Stimulated activated CD4-positive, alpha-beta T cell treated with anti-CD3 and anti-CD28 coated beads, Interleukin-1b, Interleukin-23, amount 100 ng/mL, for 48 hours (primary cell): ENCODE results near the gene PIGS.
"Not testable (repeated sequence)": the region's sequence is repeated elsewhere in the genome, so short reads cannot be mapped to it uniquely, and the experiment has no call there.

Experiments used
- DNase-seq: peaks from one replicate; pipeline ENCODE4 v3.0.0-alpha.2; 2020

The PIGS gene

DNA sequence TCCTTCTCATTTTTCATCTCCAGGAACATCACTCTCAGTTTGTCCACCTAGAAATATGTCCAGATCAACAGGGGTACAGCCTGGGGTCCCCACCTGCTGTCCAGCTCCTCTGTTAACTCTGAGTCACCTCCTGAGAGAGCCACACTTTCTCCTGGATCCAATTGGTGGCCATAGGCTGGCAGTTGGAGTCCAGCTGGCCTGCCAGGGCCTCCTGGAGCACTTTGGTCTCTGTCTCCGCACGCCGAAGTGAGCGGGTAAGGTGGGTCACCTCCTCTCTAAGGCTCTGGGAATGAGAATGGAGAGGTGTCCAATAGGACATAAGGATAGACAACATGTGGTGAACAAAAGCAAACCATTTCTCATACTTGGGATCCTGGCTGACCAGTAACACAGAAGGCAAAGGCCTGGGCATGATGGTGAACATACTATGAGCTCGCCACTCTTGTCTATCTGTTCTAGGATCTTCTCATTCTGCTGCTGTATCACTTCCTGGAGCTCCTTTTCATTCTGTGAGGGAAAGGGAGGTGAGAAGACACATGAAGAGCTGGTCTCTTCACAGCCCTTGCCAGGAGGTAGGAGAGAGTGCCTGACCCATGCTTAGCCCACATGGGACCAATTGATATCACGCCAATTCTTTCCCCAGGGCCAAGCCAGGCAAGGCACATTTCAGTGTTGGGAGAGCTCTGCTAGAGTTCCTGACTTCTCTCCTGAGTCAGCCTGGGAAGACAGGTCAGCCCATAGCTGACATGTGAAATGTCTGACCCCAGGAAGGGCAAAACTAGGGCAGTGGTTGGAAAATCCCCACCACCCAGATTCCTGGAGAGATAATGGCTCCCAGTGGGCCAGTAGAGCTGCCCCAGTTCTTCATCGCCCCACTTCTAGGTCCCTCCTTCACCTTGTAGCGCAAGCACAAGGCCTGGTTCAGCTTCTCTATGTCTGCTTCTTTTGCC, 7.2 kb upstream of the PIGS start:
- DNase-seq, result no peak

DNA sequence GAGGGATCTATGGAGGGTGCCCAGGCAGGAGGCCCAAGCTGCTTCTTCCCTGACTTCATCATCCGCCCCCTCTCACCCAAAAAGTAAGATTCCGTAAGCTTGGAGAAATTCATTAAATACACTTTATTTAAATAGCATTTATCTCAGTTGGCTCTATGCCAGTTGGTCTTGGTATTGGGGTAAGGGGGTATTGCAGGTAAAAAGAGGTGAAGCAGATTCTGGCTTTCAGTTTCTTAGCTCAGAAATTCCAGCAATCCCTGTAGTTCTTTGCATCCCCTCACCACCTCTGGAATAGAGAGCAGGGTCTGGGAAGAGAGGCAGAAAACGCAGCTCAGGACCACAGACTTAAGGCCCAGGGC, 6.1 kb upstream of the PIGS start:
- DNase-seq, result no peak

DNA sequence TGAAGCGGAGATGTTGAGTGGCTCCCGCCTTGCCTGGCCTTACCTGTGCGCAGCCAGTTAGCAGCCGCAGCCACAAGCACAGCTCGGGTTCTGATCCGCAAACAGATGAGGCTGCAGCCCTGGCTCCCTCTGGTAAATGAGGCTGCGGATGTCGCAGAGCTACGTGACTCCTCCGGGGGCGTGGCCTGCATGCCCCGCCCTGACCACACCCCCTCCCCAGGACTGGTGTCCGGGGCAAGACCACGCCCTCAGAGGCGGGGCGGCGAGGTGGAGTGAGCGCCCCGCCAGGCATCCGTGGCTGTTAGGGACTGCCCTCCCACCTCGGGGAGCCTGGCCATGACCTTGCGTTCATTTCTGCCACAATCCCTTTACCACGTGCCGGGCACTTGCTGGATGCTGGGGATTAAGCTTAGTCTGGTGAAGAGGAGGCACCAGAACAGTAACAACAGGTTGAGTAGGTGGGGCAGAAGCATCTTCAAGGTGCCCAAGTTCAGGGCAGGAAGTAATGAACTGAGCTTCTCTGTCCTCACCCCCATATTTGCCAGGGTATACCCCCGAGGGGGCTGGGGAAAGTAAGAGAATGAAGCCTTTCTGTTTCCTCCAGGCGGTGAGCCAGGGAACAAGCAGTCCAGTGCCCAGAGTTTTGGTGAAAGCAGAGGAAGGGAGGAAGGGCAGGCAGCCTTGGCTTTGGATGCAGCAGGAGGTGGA, 5.6 kb upstream of the PIGS start, which contains the start of gene ALDOC:
TSS of gene ALDOC (minus strand) at position 138 of the 708 bp plus-strand sequence. CDS start 1,363 bp downstream, outside the sequence.
- DNase-seq, result peak; percentile 97

DNA sequence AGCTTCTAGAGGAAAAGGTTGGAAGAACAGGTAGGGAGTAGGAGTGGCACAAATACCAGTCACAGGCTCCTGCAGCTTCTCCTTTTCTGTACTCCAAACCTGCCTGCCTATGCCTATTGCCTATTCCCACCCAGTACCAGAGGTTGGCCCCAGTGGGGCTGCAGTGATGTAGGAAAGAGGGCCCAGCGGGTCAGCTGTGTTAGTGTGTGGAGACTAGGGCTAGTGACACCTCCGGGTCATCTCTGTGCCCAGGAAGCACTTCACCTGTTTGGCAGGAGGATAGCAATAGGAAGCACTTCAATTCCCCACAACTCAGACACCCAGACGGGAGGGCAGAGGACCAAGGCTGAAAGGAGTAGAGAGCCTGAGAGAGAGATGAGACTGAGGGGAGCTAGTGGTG, 4.7 kb upstream of the PIGS start:
- DNase-seq, result not testable (repeated sequence)

DNA sequence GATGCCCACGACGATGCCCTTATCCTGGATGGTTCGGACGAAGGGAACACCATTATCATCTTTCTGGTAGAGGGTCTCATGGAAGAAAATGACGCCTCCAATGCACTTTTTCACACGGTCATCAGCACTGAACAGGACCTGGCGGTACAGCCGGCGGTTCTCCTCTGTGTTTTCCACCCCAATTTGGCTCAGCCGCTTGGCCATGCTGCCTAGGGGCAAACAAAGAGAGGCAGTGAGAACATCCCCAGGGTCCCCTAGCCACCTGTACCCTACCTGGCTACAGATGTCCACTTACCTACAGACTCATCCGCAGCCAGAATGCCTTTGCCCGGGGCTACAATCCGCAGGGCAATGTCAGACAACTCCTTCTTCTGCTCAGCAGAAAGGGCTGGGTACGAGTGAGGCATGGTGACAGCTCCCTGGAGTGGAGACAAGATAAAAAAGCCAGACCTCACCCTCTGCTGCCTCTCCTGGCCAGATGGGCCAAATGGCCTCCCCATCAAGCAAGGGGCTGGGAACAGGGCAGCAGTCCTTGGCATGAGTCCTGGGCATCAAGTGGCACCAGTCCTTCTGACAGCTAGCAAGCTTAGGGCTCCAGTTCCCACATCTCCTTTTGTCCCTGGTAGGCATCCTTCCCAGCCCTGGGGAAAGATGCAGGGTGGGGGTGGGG, 3.9 kb upstream of the PIGS start:
- no peak for DNase-seq

DNA sequence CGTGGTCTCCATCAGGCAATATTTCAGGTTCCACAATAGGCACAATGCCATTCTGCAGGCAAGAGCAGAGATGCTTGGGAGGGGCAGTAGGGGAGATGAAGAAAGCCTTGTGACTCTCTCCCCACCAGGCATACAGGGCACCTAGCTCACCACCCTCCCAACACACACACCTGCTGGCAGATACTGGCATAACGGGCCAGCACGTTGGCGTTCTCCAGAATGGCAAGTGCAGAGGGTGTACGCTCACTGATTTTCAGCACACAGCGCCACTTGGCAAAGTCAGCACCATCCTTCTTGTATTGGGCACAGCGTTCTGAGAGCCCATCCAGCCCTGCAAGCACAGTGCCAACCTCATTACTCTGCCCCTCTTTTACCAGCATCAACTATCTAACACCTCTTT, 3.2 kb upstream of the PIGS start:
- peak; percentile 17 for DNase-seq

DNA sequence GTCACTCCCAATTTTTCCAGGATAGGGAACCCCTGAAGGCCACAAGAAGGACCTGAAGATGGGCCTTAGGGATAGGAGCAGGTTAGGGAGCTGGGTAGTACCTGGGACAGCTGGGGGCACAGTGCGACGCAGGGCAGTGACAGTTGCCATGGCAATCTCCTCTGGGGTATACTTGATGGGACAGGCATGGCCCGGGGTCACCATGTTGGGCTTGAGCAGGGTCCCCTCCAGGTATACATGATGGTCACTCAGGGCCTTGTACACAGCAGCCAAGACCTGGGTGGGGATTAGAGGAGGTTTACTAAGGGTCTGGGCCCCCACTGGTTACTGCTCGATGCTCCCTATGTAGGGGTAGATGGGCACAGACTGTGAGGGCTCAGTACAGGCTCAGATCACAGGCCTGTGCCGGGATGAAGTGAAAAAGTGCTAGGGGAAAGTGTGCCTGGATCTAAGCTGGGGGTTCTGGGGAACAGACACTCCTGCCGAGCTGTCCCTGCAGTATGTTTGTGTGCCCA, 2.7 kb upstream of the PIGS start:
- no peak for DNase-seq

DNA sequence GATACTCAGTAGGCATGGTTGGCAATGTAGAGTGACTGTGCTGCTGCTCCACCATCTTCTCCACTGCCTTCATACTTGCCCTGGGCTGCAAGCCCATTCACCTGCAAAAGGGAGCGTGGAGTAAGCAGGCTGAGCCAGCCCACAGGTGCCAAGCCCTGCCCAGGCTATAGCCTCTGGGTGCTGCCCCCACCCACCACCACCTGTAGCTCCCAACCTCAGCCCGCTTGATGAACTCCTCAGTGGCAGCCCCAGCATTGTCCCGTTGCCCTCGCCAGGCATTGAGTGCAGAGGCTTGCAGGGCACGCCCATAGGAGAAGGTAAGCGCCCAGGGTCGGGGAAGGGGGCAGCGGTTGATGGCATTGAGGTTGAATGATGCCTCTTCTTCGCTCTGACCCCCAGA, 2.2 kb upstream of the PIGS start:
- DNase-seq, result no peak

DNA sequence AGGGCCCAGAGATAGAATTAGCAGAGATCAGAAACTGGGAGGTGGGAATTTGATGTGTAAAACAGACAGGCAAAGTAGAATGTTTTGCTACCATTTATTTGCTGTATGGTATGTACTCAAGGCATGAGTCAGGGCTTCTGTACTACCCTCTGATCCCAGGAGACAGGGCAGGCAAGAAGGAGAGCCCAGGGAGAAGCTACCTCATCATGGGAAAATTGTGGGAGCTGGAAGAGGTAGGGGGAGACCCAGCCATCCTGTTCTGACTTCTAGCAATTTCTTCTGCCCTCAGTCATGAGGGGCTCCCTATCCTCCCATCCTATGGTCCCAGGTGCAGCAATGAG, 1.7 kb upstream of the PIGS start:
- no peak for DNase-seq

DNA sequence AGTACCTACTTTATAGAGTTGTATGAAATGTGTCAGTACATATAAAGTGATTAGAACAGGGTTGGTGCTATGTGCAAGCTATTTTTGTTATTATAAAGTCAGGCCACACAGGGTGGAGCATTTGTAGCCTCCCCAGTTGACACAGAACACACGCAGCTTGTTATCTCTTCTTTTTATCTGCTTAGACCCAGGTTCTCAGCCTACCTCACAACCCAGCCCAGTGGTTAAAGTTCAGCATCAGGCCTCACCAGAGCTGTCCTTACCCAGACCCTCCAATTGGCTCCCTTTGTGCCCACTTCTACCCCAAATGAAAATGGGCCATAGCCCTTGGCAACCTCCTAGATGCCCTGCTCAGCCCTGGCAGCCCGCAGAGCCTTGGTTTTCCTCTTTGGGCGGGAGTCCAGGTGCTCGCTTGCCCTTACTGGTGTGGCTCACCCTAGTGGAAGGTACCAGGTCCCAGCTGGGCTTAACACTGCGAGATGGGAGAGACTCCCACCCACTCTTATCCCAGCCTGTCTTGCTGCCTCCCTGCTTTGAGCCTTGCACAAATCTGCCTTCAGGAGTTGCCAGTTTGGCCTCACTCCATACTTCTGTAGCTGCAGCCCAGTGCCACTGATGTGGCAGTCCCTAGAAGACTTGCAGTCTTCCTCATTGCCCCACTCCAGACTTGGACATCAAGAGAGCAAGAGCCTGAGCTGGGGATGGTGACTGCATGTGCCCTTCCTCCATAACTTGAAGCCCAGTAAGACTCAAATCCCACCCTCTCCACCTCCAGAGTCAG, 1.1 kb upstream of the PIGS start:
- no peak for DNase-seq

DNA sequence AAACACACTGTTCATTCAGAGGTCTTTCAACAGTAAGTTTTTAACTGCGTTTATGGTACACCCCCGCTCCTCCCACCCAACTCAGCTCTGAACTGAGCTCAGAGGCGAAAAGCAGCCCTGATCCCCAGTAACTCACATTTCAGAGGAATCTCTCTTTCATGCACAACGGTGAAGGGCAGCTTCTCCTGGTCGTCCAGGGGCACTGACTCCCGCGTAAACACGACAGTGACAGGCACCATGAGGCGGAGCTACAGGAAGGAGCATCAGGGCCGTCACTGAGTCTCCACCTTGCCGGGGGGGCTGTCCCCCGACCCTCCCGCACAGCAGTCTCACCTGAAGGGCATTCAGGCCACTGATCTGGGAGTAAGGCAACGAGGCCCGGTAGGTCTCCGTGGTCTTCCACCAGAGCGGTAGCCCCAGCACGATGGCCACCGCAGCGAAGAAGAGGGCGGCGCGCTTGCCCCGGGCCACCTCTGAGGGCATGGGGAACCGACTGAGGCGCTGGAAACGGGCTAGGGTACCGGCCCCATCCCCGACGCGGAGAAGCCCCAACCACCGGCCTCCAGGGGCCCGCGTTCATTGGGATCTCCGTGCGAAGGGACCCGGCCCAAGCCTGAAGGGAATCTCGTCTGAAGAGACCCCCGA, 486 bp downstream of the PIGS start:
- peak; percentile 46 for DNase-seq

DNA sequence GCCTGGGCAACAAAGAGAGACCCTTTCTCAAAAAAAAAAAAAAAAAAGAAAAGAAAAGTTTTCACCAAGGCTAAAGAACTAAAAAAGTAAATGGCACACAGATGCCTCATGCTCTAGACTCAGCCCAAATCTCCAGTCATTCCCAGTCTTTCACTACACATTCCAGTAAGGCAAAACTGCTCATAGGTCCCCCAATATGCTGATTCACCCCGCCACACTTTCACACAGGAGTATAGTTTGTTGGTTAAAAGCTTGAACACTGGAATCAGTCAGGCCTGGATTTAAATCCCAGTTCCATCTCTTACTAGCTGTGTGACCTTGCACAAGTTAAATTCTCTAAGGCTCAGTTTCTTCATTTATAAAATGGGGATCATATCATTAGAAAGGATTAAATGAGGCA, 1.9 kb downstream of the PIGS start:
- no peak for DNase-seq

DNA sequence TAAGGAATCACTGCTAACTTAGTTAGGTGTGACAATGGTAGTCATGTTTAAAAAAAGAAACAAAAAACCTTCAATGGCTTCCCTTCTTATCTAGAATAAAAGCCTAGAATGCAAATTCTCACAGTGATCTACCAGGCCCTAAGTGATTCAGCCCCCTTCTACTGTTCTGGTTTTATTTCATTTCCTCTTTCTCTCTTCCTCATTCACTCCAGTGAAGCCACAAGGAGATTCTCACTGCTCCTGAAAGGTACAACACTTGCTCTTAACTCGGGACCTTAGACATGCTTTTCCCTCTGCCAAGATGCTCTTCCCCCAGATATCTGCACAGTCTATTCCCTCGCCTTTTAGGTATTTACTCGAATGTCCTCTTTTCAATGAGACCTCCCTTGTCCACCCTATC, 3.7 kb downstream of the PIGS start:
- DNase-seq, result no peak

DNA sequence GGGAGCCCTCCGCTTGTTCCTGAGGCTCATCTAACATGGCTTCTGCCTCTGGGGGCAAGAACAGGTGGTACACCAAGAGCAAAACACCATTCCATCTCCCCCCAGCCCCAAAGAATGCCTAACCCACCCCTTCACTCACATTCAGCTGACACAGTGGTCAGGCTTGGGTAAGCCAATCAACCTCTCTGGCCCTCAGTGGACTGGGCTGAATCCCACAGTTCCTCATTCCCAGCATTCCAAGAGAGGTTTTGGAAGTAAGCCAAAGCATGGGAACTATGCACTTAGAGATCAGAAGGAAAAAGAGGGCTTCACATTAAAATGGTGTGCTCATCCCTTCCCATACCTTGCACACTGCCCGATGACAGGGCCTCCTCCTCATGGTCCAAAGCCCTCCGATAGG, 7.8 kb downstream of the PIGS start:
- DNase-seq, result no peak

DNA sequence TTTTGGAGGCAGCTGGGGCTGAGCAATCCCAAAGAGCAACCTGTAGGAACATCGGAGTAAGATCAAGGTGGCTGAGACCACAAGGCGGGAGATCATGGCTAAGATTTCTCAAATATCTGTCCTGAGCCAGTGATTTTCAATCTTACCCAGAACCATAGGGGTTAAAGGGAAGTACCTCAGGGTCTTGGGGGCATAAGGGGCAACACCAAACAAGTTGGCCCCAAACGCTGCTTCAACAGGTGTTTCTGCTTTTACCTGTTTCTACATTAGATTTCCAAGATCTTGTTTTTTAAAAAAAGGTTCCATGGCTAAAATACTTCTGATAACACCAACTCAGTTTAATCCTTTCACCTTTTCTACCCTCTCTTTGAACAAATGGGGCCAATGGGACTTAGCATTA, 16.3 kb downstream of the PIGS start:
- DNase-seq, result no peak

DNA sequence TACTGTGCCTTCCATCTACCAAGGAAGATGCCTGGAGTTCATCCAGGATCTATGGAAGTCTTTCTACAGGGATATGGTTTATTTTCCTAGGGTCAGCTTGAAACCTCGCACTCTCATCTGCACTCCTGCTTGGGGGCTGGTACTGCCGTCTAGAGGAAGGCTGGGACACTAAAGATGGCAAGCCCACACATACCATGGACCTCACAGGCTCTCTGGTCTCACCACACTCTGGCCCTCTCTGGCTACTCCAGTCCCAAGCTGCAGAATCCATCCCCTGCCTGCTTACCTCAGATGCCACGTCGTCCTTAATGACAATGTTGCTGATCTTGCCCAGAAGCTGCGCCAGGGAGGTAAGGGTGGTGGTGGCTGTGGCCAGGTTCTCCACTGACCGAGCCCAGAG, 16.8 kb downstream of the PIGS start:
- no peak for DNase-seq

DNA sequence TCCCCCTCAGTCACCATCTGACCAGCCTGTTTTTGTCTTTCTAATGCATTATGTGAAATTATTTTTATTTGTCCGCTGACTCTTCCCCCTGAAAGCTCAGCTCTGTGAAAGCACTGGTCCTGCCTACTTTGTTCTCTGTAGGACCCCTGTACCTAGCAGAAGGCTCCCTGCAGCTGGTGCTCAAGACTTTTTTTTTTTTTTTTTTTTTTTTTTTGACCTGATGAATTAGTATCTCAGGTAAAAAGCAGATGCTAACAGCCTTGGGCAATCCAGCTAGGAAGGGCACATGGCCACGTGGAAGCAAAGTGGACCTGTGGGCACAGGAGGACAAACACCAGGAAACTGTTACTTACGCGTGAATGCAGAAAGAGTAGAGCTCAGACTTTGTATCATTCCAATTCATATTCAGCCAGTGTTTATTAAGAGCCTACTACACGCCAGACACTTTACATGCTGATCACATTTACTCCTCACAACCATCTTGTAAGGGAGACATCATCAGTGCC, 18.3 kb downstream of the PIGS start:
- DNase-seq, result no peak

DNA sequence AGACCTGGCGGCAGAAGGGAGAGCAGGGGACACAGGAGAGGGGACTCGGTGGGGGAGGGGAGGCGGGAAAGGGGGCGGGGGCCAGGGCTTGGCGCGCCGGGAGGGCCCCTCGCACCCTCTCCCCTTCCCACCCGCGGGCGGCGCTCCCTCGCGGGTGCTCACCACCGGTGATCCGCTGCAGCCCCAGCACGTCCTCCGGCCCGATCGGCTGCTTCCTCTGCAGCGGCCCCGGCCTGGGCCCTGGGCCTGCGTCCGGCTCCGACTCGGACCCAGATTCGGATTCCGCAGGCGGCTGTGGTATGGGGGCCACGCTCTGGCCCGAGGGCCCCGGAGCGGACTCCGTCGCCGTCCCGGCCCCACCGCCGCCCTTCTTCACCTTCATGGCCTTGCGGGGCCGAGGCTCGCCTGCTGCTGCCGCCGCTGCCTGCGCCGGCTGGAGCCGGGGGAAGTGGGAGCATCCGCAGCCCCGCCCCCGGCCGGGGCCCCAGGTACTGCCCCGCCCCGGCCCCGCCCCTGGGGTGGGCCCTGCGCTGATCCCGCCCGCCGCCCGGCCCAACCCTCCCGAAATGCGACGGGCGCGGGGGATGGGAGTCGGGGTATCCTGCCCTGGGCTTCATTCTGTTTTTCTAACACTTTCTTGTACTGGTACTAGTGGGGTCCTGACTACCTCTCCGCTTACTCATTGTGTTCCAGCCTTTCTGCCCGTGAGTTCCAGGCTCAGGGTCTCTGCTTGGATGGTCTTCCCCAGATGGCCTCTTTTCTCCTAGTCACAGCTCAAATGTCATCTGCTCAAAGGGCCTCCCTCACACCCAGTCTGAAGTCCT, 18.9 kb downstream of the PIGS start, which contains the start of gene UNC119:
TSS of gene UNC119 (minus strand) at position 449 of the 824 bp plus-strand sequence. CDS start at position 382, 67 bp downstream.
- peak; percentile 72 for DNase-seq

DNA sequence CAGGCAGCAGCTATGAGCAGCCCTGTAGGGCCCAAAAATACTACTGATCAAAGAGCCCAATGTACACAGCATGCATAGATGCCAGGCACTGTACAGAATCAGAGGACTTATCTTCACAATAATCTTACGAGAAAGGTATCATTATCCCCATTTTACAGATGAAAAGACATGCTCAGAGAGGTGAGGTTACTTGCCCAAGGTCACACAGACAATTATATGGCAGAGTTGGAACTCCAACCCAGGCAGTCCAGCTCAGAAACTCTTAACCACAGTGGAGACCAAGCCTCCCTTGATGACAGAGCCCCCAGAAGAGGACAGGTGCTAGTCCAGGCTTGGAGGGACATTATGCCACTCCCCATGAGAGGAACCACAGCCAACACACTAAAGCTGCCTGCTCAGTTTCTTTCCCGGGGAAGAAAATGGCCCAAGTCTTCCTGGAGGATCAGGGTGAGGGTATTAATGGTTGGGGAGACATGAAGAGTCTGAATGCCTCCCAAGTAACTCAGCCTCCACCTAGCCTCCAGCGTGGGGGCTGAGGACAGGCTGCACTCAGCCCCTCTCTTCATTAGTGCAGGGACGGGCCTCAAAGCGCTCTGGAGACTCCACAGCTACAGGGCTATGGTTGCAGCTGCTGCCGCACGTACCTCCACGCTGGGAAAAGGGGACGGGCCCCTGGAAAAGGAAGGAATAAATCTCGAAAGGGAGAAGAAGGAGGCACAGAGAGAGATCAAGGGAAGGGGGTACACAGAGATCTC, 19.7 kb downstream of the PIGS start:
- DNase-seq, result no peak

DNA sequence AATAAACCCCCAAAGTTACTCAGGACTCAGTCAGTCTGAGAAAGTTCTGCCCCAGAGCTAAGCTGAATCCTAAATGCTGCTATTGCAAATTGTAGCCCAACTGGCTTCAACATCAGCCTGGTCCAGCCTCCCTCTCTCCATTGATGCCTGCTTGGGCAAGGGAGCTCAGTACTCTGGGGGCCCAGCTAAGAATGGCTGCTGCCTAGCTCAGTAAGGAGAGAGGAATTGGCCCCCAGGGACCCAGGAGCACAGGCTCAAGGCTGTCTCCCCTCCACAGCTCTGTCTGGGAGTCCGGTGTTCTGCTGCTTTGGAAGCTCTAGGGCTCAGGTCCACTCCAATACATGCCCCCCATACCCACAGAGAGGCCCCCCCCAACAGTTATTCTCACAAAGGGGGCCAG, 20.5 kb downstream of the PIGS start:
- DNase-seq, result no peak
